ENCODE measurements around the gene SCYGR3. TPM values are rescaled to one million over a fixed set of nuclear protein-coding genes. Genes with fewer than 3 reads are reported as not detected.

Gene SCYGR3
- total RNA-seq, 2 donors from 2014 or later: not detected

Other genes with a start within 250 kb of the SCYGR3 start
- gene TM4SF20, start 235.5 kb downstream of the SCYGR3 start, total RNA-seq: not detected
- gene SCYGR1, start 226.9 kb downstream of the SCYGR3 start, total RNA-seq: not detected
- gene AGFG1, start 142.7 kb downstream of the SCYGR3 start, total RNA-seq: 10 to 100 TPM; 68.7 to 79.8 TPM
- not detected for gene SCYGR2, start 15.9 kb downstream of the SCYGR3 start, total RNA-seq
- gene SCYGR4, start 2.7 kb upstream of the SCYGR3 start, total RNA-seq: not detected
- gene SCYGR5, start 52.0 kb upstream of the SCYGR3 start, total RNA-seq: not detected
- gene SLC19A3, start 103.2 kb upstream of the SCYGR3 start, total RNA-seq: not detected
- not detected for gene SCYGR6, start 109.9 kb upstream of the SCYGR3 start, total RNA-seq
- not detected for gene SCYGR7, start 113.5 kb upstream of the SCYGR3 start, total RNA-seq
- not detected for gene SCYGR8, start 131.1 kb upstream of the SCYGR3 start, total RNA-seq
- gene CCL20, start 199.0 kb upstream of the SCYGR3 start, total RNA-seq: 100 to 1,000 TPM in 1 of 2 donors, 10 to 100 TPM in 1; 36.1 to 137 TPM